HG02678 (cell line): Measurements from ENCODE around the gene FCGR3A.
"Not testable (repeated sequence)": the region's sequence is repeated elsewhere in the genome, so short reads cannot be mapped to it uniquely, and the experiment has no call there.

ENCODE experiments used
- ATAC-seq: cut with Tn5 transposase; IDR thresholded peaks from one replicate; pipeline ENCODE4 v1.9.1; 2021; ENCODE audit warnings: mild to moderate bottlenecking, moderate library complexity; ENCODE audit not compliant: unreplicated experiment

Gene FCGR3A

GRCh38 chr1:161531986-161532643 is 17.5 kb downstream of the FCGR3A start:
- ATAC-seq: no peak

- ATAC-seq: peak; percentile 68
These were observed 18.7 kb downstream of the FCGR3A start for GRCh38 chr1:161530671-161531641.

DNA sequence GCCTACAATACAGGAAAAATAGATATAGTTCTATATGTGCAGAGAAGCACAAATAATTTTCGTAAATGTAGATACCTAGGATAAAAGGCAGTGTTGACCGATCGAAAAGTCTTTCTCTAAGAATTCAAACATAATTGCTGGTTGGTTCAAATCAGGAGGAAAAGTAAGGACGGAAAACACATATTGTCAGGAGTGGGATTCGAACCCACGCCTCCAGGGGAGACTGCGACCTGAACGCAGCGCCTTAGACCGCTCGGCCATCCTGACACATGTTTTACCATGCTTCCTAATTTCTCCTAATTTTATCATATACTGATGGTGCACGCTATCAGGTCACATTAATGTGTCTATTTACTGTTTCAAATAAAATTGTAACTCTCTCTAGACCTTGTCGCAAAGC is 19.5 kb downstream of the FCGR3A start:
- peak; percentile 38 for ATAC-seq

- not testable (repeated sequence) for ATAC-seq
These were observed 20.0 kb downstream of the FCGR3A start for GRCh38 chr1:161529463-161530104.

GRCh38 chr1:161528550-161528949 is 21.1 kb downstream of the FCGR3A start:
- not testable (repeated sequence) for ATAC-seq

- ATAC-seq: not testable (repeated sequence)
These were observed 23.7 kb downstream of the FCGR3A start for GRCh38 chr1:161525918-161526317.

DNA sequence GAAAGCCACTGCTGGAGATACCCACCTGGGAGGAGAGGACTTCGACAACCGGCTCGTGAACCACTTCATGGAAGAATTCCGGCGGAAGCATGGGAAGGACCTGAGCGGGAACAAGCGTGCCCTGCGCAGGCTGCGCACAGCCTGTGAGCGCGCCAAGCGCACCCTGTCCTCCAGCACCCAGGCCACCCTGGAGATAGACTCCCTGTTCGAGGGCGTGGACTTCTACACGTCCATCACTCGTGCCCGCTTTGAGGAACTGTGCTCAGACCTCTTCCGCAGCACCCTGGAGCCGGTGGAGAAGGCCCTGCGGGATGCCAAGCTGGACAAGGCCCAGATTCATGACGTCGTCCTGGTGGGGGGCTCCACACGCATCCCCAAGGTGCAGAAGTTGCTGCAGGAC is 24.3 kb downstream of the FCGR3A start:
- not testable (repeated sequence) for ATAC-seq

DNA sequence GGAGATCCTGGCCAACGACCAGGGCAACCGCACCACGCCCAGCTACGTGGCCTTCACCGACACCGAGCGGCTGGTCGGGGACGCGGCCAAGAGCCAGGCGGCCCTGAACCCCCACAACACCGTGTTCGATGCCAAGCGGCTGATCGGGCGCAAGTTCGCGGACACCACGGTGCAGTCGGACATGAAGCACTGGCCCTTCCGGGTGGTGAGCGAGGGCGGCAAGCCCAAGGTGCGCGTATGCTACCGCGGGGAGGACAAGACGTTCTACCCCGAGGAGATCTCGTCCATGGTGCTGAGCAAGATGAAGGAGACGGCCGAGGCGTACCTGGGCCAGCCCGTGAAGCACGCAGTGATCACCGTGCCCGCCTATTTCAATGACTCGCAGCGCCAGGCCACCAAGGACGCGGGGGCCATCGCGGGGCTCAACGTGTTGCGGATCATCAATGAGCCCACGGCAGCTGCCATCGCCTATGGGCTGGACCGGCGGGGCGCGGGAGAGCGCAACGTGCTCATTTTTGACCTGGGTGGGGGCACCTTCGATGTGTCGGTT is 24.8 kb downstream of the FCGR3A start:
- not testable (repeated sequence) for ATAC-seq

- peak; percentile 55 for ATAC-seq
These were observed 25.5 kb downstream of the FCGR3A start, which contains the start of gene HSPA6 for GRCh38 chr1:161523817-161524741. Gene HSPA6, plus strand, starts transcription at chr1:161524540. Its CDS starts 119 bp downstream, at chr1:161524659.

GRCh38 chr1:161523041-161523816 is 26.4 kb downstream of the FCGR3A start:
- ATAC-seq: peak; percentile 11

DNA sequence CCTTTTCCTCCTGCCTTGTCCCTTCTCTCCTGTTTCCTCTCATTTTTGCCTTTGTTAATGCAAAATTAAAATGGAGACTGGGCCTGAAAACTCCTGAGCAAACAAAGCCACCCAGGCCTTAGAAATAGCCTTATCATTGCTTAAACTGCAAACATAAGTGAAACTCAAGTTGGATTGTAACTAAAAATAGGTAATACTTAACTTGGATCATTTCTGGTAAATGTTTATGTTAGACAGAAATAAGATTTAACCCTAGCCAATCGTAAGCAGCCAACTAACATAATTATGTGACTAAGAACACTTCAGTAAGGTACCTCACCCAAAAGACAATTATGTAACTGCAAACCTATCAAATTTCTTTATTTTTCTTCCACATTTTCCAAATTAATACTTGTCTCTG is 35.7 kb downstream of the FCGR3A start:
- ATAC-seq: not testable (repeated sequence)

- ATAC-seq: not testable (repeated sequence)
These were observed 36.2 kb downstream of the FCGR3A start for GRCh38 chr1:161513448-161513780.

DNA sequence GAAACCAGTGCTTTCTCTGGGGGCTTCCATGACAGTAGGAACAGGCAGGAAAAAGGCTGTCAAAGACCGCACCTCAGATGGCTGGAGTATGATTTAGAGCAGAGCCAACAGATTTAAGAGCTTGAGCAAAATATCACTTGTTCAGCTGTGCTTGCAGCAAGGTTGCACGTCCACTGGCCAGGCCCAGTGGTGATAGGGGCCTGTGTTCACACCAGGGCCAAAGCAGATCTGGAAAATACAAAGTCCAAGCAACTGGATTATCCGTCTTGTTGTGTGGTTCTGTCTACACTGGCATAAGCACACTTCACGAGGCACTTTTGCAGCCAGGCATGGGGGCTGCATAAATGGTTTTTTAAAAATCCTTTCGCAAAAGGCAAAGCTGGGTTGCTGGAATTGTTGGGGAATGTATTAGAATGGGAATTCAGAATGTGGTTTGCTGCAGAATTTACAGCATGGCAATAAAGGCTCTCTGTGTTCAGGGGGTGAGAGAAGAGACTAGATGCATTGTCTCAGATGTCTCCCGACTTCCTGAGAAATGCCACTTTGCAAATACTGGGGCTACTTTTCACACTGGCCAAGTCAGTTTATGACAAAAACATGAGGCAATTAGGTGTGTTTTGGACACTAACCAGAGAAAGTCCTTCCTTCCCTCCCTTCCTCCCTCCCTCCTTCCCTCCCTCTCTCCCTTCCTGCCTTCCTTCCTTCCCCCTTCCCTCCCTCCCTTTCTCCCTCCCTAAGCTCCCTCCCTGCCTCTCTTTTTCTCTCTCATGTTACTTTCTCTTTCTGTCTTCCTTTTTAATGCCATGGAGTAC is 36.8 kb downstream of the FCGR3A start:
- not testable (repeated sequence) for ATAC-seq

- no peak for ATAC-seq
These were observed 37.9 kb downstream of the FCGR3A start for GRCh38 chr1:161511756-161512060.

DNA sequence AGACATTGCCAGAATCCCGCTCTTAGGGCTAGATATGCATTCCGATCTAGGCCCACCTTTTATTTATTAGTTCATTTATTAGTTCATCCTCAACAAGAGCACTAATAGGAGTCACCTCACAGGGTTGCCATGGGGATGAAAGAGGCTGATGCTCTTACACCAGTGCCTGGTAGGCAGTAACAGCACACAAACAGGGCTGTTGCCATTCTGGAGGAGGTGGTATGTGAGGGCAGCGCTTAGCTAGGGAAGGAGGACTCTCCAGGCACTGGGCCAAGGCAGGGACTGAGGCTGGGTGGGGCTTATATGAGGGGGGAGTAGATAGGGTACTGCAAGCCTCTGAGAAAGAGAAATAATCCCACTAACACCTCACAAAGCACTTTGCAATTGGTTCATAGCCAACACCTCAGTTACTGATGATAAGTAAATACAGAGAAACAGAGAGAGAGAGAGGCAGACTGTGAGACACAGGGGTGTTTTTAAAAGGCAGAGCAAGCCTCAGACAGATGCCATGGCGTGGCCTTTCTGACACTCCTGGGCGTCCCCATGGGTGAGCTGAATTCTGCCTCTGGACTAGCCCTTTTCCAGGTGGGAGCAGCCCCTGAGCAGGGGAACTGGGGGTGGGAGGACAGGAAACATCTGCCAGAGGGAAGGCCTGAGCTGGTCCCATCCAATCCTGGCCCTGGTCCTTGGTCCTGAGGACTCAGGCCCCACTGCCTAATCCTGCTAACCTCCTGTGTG is 38.4 kb downstream of the FCGR3A start:
- no peak for ATAC-seq

DNA sequence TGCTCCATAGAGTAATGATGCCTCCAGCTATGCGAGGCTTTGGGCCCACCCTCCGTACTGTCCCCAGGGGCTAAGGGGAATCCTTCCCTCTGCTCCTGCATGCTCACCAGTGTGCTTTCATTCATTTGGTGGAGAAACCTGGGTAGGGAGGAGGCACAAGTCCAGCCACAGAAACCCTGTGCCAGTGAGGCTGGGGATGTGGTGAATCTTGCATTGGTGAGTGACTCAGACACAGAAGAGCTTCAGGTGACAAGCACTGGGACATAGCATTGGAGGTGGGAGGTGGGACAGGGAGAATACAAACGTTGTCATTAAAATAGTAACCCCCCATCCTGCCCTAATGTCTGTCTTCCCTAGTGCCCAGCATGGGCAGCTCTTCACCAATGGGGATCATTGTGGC is 39.1 kb downstream of the FCGR3A start:
- ATAC-seq: no peak

DNA sequence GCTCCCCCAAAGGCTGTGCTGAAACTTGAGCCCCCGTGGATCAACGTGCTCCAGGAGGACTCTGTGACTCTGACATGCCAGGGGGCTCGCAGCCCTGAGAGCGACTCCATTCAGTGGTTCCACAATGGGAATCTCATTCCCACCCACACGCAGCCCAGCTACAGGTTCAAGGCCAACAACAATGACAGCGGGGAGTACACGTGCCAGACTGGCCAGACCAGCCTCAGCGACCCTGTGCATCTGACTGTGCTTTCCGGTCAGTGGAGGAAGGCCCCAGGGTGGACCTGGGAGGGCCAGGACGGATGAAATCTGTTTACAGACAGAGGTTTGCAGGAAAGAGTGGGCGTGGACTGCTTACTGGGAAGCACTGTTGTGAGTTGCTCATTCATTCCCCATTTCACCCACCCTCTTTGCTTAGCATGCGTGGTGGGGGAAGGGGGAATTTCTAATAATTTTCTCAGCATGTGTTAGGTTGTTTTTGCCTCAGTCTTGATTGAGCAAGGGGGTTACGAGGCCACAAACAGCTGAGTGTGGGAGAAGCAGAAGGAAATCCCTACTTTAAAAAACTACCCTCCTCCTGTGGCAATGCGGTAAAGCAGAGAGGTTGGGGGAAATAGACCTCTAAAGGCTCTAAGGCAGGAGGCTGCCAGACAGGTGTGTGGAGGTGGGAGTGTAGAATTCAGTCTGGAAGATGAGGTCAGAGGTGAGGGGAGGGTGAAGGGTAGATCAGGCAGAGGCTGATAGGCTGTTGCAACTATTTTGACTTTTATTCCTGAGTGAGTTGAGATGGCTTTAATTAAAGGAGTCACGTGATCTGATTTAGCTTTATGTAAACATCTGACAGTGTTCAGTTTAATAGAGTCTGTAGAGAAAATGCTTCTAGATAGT is 43.0 kb downstream of the FCGR3A start:
- no peak for ATAC-seq
